GM12878 (cell line): ENCODE measurements around the gene NRP2. TPM values are rescaled to one million over a fixed set of nuclear protein-coding genes. Genes with fewer than 3 reads are reported as not detected.
A peak's percentile ranks its signal among the peaks of the same experiment; 100 is the strongest.

Experiments
- ATAC-seq: fragments of 200-7000 bp; cut with Tn5 transposase; 3 replicates; pipeline ENCODE4 v1.9.1; 2020; ENCODE audit warnings: mild to moderate bottlenecking, moderate library complexity
- BruUV-seq: library from RNA; stranded (reverse); fragments of 400-500 nt; replicated peaks from 2 replicates; lab custom pipeline; 2021; lab: Mats Ljungman, UMichigan
- CTCF ChIA-PET: fragments of 300-600 bp; sonication (Branson Sonifier 250); formaldehyde crosslinking; extraction: SDS; loops from one replicate; lab custom pipeline; 2021; ENCODE audit warnings: inconsistent platforms; lab: Yijun Ruan, JAX
- POLR2A ChIA-PET: fragments of 350-600 bp; formaldehyde crosslinking; extraction: SDS; loops from one replicate; lab custom pipeline; 2021; ENCODE audit warnings: inconsistent platforms; lab: Charles Lee
- RAD21 ChIA-PET: fragments of 300-600 bp; sonication (Branson Sonifier 250); formaldehyde crosslinking; loops from one replicate; lab custom pipeline; 2023; ENCODE audit warnings: antibody characterized with exemption; ENCODE audit not compliant: unreplicated experiment; lab: Charles Lee
- SMC1A ChIA-PET: fragments of 300-600 bp; sonication (Branson Sonifier 250); formaldehyde crosslinking; loops from one replicate; lab custom pipeline; 2023; ENCODE audit not compliant: unreplicated experiment, uncharacterized antibody; lab: Charles Lee
- DNase-seq: peaks from one replicate; pipeline ENCODE4 v3.0.0-alpha.2; 2011; ENCODE audit warnings: low read depth, low spot score
- FAIRE-seq: peaks from 3 replicates; lab custom pipeline; 2011; peaks lifted over from hg19 to GRCh38; lab: Jason Lieb, UNC
- H2AFZ ChIP-seq: 2 replicates; pipeline ENCODE4 v1.6.0; 2011; ENCODE audit warnings: low read depth, low read length, control low read depth; ENCODE audit not compliant: control insufficient read depth
- H3K27ac ChIP-seq: 2 replicates; pipeline ENCODE4 v1.5.1; 2011; ENCODE audit warnings: control low read depth; ENCODE audit not compliant: control insufficient read depth, insufficient read depth
- H3K27me3 ChIP-seq, 2 experiments: replicated peaks in 1 of 2; 2 replicates each; pipeline versions ENCODE4 v1.6.0 to v1.6.1; 2011; ENCODE audit warnings: low read length in 1 of 2; ENCODE audit not compliant: control insufficient read depth in 2 of 2, insufficient read depth in 2 of 2
- H3K36me3 ChIP-seq, 2 experiments: 2 replicates each; pipeline ENCODE4 v1.5.1; 2011; ENCODE audit warnings: low read length in 1 of 2; ENCODE audit not compliant: control insufficient read depth in 2 of 2, insufficient read depth in 2 of 2
- H3K4me1 ChIP-seq: 2 replicates; pipeline ENCODE4 v1.6.1; 2011; ENCODE audit warnings: mild to moderate bottlenecking, low read length, moderate library complexity, mixed read lengths; ENCODE audit not compliant: control insufficient read depth, insufficient read depth
- H3K4me2 ChIP-seq: 2 replicates; pipeline ENCODE4 v1.6.0; 2011; ENCODE audit warnings: control low read depth; ENCODE audit not compliant: control insufficient read depth, insufficient read depth
- H3K4me3 ChIP-seq: fragments of 200-600 bp; sonication (generic); 2 replicates; pipeline ENCODE4 v1.5.1; 2016
- H3K79me2 ChIP-seq: 2 replicates; pipeline ENCODE4 v1.6.0; 2011; ENCODE audit warnings: low read length; ENCODE audit not compliant: control insufficient read depth, insufficient read depth
- H3K9ac ChIP-seq: 2 replicates; pipeline ENCODE4 v1.8.0; 2011; ENCODE audit warnings: low read length, control low read depth, mixed read lengths; ENCODE audit not compliant: control insufficient read depth, insufficient read depth
- H3K9me3 ChIP-seq: replicated peaks from 3 replicates; pipeline ENCODE4 v1.5.1; 2011; ENCODE audit warnings: mild to moderate bottlenecking, low read length; ENCODE audit not compliant: control insufficient read depth, insufficient read depth
- H4K20me1 ChIP-seq: 2 replicates; pipeline ENCODE4 v1.6.0; 2011; ENCODE audit not compliant: control insufficient read depth, insufficient read depth
- ELK1 ChIP-seq: IDR thresholded peaks from 2 replicates; pipeline ENCODE4 v1.6.1; 2012; ENCODE audit warnings: low read depth, low read length, improper control_type of control experiment
- HDAC6 ChIP-seq: fragments of 200-600 bp; sonication (generic); IDR thresholded peaks from one replicate; pipeline ENCODE4 v1.8.0; 2017; ENCODE audit warnings: antibody characterized with exemption; ENCODE audit not compliant: unreplicated experiment
- IKZF1 ChIP-seq: fragments of 450-650 bp; conservative IDR thresholded peaks from 2 replicates; pipeline ENCODE4 v1.6.1; 2017; ENCODE audit warnings: antibody characterized with exemption, mild to moderate bottlenecking
- IKZF2 ChIP-seq, 2 experiments: fragments of 450-650 bp; IDR thresholded peaks; 2 replicates each; pipeline ENCODE4 v1.6.1; 2017; ENCODE audit warnings: mild to moderate bottlenecking in 2 of 2, moderate library complexity in 2 of 2
- MAX ChIP-seq: IDR thresholded peaks from 2 replicates; pipeline ENCODE4 v1.6.1; 2012; ENCODE audit warnings: low read depth, low read length, improper control_type of control experiment
- MEF2A ChIP-seq: IDR thresholded peaks from 2 replicates; pipeline ENCODE4 v1.6.1; 2011; ENCODE audit warnings: low read depth, mild to moderate bottlenecking, low read length, moderate library complexity; ENCODE audit not compliant: insufficient read depth
- NFIC ChIP-seq: IDR thresholded peaks from 2 replicates; pipeline ENCODE4 v1.6.1; 2012; ENCODE audit warnings: low read depth, mild to moderate bottlenecking, inconsistent platforms, low read length, moderate library complexity
- NR2C2 ChIP-seq: IDR thresholded peaks from 2 replicates; pipeline ENCODE4 v1.6.1; 2011; ENCODE audit warnings: borderline replicate concordance, low read depth; ENCODE audit not compliant: control insufficient read depth, insufficient read length
- PAX5 ChIP-seq: IDR thresholded peaks from 2 replicates; pipeline ENCODE4 v1.6.1; 2011; ENCODE audit warnings: low read depth, low read length, borderline replicate concordance
- POLR2AphosphoS2 ChIP-seq: IDR thresholded peaks from 2 replicates; pipeline ENCODE4 v1.6.1; 2011; ENCODE audit warnings: low read depth, mild to moderate bottlenecking, low read length, improper control_type of control experiment, moderate library complexity
- RBBP5 ChIP-seq: fragments of 200-600 bp; sonication (generic); conservative IDR thresholded peaks from 2 replicates; pipeline ENCODE4 v1.6.1; 2016
- RELB ChIP-seq: fragments of 450-650 bp; IDR thresholded peaks from 2 replicates; pipeline ENCODE4 v1.6.1; 2017; ENCODE audit warnings: low read depth, mild to moderate bottlenecking, moderate library complexity
- SIX5 ChIP-seq: IDR thresholded peaks from 2 replicates; pipeline ENCODE4 v1.6.1; 2011; ENCODE audit warnings: mild to moderate bottlenecking, low read depth, low read length, moderate library complexity; ENCODE audit not compliant: severe bottlenecking
- SMC3 ChIP-seq: IDR thresholded peaks from 2 replicates; pipeline ENCODE4 v1.6.1; 2011; ENCODE audit warnings: low read length, improper control_type of control experiment, borderline replicate concordance
- SUZ12 ChIP-seq: fragments of 200-600 bp; sonication (generic); IDR thresholded peaks from one replicate; pipeline ENCODE4 v1.6.1; 2018; ENCODE audit warnings: antibody characterized with exemption, mild to moderate bottlenecking; ENCODE audit not compliant: unreplicated experiment
- TBL1XR1 ChIP-seq: IDR thresholded peaks from 2 replicates; pipeline ENCODE4 v1.6.1; 2012; ENCODE audit warnings: low read depth, low read length, improper control_type of control experiment
- ZNF274 ChIP-seq: IDR thresholded peaks from one replicate; pipeline ENCODE4 v1.8.0; 2011; ENCODE audit not compliant: insufficient read length, insufficient read depth
- ZNF384 ChIP-seq: IDR thresholded peaks from 2 replicates; pipeline ENCODE4 v1.6.1; 2012; ENCODE audit warnings: low read depth, mild to moderate bottlenecking, low read length, improper control_type of control experiment, borderline replicate concordance
- WGBS: methylation state at CpG from one replicate; pipeline ENCODE4 v1.1.6; 2016; ENCODE audit warnings: low lambda C conversion rate; ENCODE audit not compliant: insufficient replicate concordance, insufficient coverage; ENCODE audit errors: missing lambda C conversion rate; 5-methylcytosine and 5-hydroxymethylcytosine counted together
- in situ Hi-C: fragments of 300-500 bp; cut with MboI; formaldehyde crosslinking; loops from 9 replicates; pipeline ENCODE4 v1.14.3; 2018; ENCODE audit warnings: mixed read lengths
- intact Hi-C: fragments of 100-400 bp; cut with micrococcal nuclease; formaldehyde crosslinking; loops from one replicate; pipeline ENCODE4 v1.14.2; 2022; ENCODE audit not compliant: unreplicated experiment
- polyA plus RNA-seq, 11 experiments: library from polyadenylated mRNA; depleted of rRNA in 4 of 11; unstranded in 6 of 11; stranded (reverse) in 5 of 11; fragments of >200 nt; fragmentation: Nextera tagmentation in 4 of 11; fragmentation: Illumina TruSeq in 1 of 11; extraction: Ambion mirVana in 4 of 11; extraction: Trizol in 1 of 11; gene quantifications; 1 replicate in 1 of 11; 2 replicates in 10 of 11; pipeline versions ENCODE4 v1.2.1 to v1.2.3, GENCODE V29; 2011 to 2016; ENCODE audit warnings: inconsistent platforms in 2 of 11, missing spikeins in 2 of 11, low read depth in 1 of 11
- total RNA-seq, 4 experiments: library from RNA; depleted of rRNA in 3 of 4; stranded (reverse); fragments of >200 nt in 3 of 4; fragmentation: Illumina TruSeq in 1 of 4; extraction: Trizol in 1 of 4; gene quantifications; 2 replicates each; pipeline versions ENCODE4 v1.2.1 to v1.2.3, GENCODE V29; 2013 to 2021

Gene NRP2
- total and polyA plus RNA-seq, 10 of the 15 experiments (the other 5 are each of a cell fraction or from before 2014, with no cell fraction given): 0.06 to 1.2 (median 0.46) TPM

- no peaks in the 10 kb centered on the region for H3K79me2 ChIP-seq
- ChIA-PET POLR2A (interaction anchor here (0.6 kb wide), 1 partner anchor 117 kb away, joined by 5 read pairs; no protein-coding TSS in a partner anchor), SMC1A (interaction anchor here (0.9 to 1.8 kb wide), 3 partner anchors 39 to 1420 kb away, joined by 3 to 8 read pairs (median 3); no protein-coding TSS in a partner anchor), CTCF (interaction anchor here (0.7 to 2.0 kb wide), 7 partner anchors 13 to 358 kb away, joined by 3 to 10 read pairs (median 4); no protein-coding TSS in a partner anchor), RAD21 (interaction anchor here (0.7 to 1.3 kb wide), 5 partner anchors 18 to 409 kb away, joined by 3 to 5 read pairs (median 4); no protein-coding TSS in a partner anchor)
- H3K9ac ChIP-seq: no peak overlapping the region; the same call in 1 of the 2 replicates
- peak; percentile 38 for FAIRE-seq
- no peaks in the 10 kb centered on the region for H3K9me3 ChIP-seq
- no peak for DNase-seq
- intact Hi-C loops: loop anchor here (5.0 kb wide), 1 partner anchor 86 kb away; no protein-coding TSS in a partner anchor
- H3K36me3 ChIP-seq: no peaks in the 10 kb centered on the region
- H3K4me1 ChIP-seq: peaks cover 13% of the 10 kb centered on the region
- no peak overlapping the region for H3K27ac ChIP-seq
- 10% methylated on average over 30 of the region's 49 CpGs for WGBS
- in situ Hi-C loops: no loop called here
- peak overlapping the region; percentile 61; the same call in 1 of the 2 replicates for H3K4me3 ChIP-seq
- H3K27me3 ChIP-seq: peaks cover 15 to 20% of the 10 kb centered on the region in 2 experiments
- BruUV-seq: no TSS peak
- peak; percentile 67 for ATAC-seq
- peak overlapping the region; percentile 89 for H3K4me2 ChIP-seq
- H2AFZ ChIP-seq: no peak overlapping the region
- no peaks in the 10 kb centered on the region for H4K20me1 ChIP-seq
- TF ChIP-seq POLR2AphosphoS2 (no peak), HDAC6 (peak; percentile 84), ZNF384 (no peak), IKZF2 (IDR thresholded peaks at IDR 0.05) (no peak), MAX (no peak), SMC3 (no peak), IKZF1 (0 out of 2 replicates have a peak, but pooled peaks have one; percentile 9), ZNF274 (no peak), NR2C2 (no peak), PAX5 (peak; percentile 98), RELB (no peak), SUZ12 (peak; percentile 54), MEF2A (no peak), TBL1XR1 (no peak), ELK1 (no peak), RBBP5 (no peak), NFIC (no peak), SIX5 (no peak)
Observed at GRCh38 chr2:205681401-205682238, 681 bp upstream of the NRP2 start.
